Astrocyte of the spinal cord (primary cell): ENCODE results near the gene C1orf210.

Experiments used
- DNase-seq: peaks from one replicate; pipeline ENCODE4 v3.0.0; 2011; ENCODE audit warnings: low read depth, low spot score
- H3K4me3 ChIP-seq: 2 replicates; pipeline ENCODE4 v1.5.1; 2011; ENCODE audit warnings: low read depth, mild to moderate bottlenecking, low read length, moderate library complexity
- in situ Hi-C: cut with HindIII; loops from 2 replicates; pipeline ENCODE4 v1.10.0; 2017; ENCODE audit warnings: low sequenced_read_pairs
- TF ChIP-seq, protein P1 (sequence below): IDR thresholded peaks from 2 replicates; pipeline ENCODE4 v1.5.1; 2012; ENCODE audit warnings: low read depth, mild to moderate bottlenecking, low read length, inconsistent platforms

Gene C1orf210

DNA sequence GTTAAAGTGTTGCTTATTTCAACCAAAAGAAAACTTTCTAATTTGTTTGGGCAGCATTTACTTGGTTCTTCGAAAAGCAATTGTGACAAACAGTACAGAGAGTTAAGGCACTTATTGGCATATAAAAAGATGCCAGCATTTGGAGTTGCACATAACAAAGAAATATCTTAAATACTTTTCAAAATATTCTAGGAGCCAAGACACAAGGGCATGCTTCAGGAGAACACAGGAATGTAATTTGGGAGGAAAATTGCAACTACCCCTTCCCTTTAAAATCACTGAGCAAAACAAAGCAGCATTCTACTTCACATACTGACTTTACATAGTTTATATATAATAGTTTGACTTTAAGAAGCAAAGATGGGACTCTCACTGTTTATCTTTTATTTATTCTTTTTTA, 10.8 kb upstream of the C1orf210 start:
- TF ChIP-seq, protein P1, sequence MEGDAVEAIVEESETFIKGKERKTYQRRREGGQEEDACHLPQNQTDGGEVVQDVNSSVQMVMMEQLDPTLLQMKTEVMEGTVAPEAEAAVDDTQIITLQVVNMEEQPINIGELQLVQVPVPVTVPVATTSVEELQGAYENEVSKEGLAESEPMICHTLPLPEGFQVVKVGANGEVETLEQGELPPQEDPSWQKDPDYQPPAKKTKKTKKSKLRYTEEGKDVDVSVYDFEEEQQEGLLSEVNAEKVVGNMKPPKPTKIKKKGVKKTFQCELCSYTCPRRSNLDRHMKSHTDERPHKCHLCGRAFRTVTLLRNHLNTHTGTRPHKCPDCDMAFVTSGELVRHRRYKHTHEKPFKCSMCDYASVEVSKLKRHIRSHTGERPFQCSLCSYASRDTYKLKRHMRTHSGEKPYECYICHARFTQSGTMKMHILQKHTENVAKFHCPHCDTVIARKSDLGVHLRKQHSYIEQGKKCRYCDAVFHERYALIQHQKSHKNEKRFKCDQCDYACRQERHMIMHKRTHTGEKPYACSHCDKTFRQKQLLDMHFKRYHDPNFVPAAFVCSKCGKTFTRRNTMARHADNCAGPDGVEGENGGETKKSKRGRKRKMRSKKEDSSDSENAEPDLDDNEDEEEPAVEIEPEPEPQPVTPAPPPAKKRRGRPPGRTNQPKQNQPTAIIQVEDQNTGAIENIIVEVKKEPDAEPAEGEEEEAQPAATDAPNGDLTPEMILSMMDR: no peak
- no peak for DNase-seq
- in situ Hi-C loops: no loop called here
- no peak overlapping the region for H3K4me3 ChIP-seq

DNA sequence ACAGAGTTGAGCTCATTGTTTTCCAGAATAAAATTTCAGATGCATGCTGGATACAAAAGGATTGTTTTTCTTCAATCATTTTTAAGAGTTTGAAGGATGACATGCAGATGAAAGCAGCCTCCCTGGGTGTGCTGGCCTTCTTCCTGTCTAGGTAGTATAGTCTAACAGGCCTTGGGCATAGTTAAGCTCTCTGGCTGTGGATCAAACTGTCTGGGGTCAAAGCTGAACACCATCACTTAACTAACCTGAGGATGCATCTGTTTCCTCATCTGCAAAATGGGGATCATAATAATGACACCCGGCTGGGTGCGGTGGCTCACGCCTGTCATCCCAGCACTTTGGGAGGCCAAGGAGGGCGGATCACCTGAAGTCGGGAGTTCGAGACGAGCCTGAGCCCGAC, 9.4 kb upstream of the C1orf210 start:
- in situ Hi-C loops: no loop called here
- no peak overlapping the region for H3K4me3 ChIP-seq
- DNase-seq: no peak
- TF ChIP-seq, protein P1: no peak

DNA sequence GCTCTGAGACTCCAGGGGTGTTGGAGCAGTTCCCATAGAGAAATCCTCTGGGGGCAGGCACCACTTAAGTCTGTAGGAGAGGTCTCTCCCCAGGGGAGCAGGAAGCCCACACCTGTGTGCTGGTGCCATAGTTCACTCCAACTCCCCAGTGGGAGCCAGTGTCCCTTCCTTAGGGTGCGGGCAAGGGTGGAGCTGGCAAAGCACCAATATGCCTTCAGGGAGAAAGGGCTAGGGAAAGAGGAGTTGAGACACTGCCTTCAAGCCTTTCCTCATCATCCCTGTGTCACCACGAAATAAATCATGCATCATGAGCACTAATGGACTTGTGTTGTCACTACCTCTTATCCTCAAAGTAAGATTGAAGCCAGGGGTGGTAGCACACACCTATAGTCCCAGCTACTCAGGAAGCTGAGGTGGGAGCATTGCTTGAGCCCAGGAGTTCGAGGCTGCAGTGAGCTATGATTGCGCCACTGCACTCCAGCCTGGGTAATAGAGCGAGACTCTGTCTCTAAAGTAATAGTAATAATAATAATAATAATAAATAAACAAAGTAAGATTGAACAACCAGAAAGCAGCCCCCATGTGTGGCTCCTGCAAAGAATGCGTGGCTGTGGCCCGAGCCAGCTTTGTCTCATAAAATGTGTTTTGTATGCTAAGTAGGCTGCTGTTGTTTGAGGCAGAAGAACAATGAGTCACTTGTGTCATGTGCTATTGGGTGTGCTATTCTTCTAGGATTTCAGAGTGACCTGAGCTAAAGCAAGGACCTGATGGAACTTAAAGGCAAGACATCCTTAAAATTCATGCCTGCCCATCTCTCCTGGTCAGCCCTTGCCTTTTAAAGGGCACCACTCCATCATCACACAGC, 8.7 kb upstream of the C1orf210 start:
- TF ChIP-seq, protein P1: no peak
- no peak overlapping the region for H3K4me3 ChIP-seq
- DNase-seq: peak; percentile 45
- in situ Hi-C loops: no loop called here

DNA sequence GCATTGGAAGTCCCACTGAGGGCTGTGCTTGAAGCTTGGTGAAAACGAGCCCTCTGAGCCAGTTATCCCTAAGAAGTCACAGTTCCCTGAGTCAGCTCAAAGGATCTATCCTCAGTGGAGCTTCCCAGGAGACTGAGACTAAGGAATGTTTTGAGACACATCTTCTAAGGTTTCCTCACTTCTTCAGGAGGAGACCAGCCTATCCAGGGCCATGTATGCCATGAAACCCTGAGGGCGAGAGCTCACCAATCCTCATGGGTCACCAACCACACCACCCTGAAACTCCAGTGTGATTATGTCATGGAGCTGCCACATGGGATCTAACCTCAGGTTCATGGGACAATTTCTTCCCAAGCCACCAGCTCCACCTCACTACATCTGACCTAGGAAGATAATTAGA, 7.8 kb upstream of the C1orf210 start:
- TF ChIP-seq, protein P1: no peak
- in situ Hi-C loops: no loop called here
- no peak for DNase-seq
- no peak overlapping the region for H3K4me3 ChIP-seq

DNA sequence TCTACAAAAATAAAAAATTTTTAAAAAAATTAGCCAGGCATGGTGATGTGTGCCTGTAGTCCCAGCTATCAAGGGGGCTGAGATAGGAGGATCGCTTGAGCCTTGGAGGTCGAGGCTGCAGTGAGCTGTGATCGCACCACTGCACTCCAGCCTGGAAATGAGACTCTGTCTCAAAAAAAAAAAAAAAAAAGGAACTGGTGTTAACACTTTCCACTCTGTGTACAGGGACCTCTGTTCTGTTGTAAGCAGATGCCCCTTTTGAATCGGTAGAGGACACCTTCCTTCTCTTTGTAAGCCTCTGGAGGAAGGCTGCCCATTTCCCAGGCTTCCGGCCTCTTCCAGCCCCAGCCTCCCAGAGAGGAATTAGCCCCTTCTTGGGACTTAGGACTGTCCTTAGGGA, 7.3 kb upstream of the C1orf210 start:
- no peak overlapping the region for H3K4me3 ChIP-seq
- TF ChIP-seq, protein P1: no peak
- DNase-seq: no peak
- in situ Hi-C loops: no loop called here

DNA sequence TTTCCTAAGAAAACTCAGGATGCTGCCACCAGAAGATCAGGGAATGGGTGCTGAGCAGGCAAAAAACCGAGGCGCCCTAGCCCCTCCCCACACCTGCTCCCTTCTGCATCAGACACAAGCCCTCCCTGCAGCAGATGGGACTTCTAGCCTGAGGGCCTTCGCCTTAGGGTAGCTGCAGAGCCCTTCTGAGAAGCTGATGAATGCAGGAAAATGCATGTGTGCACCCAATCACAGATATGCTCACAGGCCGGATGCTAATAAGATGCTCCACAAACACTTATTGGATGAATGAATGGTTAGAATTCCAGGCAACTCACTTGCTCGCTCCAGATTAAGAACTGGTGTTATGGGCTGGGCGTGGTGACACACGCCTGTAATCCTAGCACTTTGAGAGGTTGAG, 6.8 kb upstream of the C1orf210 start:
- no peak for DNase-seq
- no peak overlapping the region for H3K4me3 ChIP-seq
- in situ Hi-C loops: no loop called here
- TF ChIP-seq, protein P1: no peak
